Activated T-cell treated with anti-CD3 and anti-CD28 coated beads, Interleukin-2, amount 50 U/mL, for 72 hours (primary cell): ENCODE data around the gene KLK6. TPM values are rescaled to one million over a fixed set of nuclear protein-coding genes. Genes with fewer than 3 reads are reported as not detected.
"Not testable (repeated sequence)": the region's sequence is repeated elsewhere in the genome, so short reads cannot be mapped to it uniquely, and the experiment has no call there.

Experiments
- ATAC-seq, 2 donors: fragments of 150-1000 bp; cut with Tn5 transposase; replicated peaks in 1 of 2; 2 replicates each; pipeline ENCODE4 v1.10.0; 2021; ENCODE audit warnings: moderate library complexity in 2 of 2, mild to moderate bottlenecking in 1 of 2
- DNase-seq, 2 donors: peaks; one replicate each; pipeline ENCODE4 v3.0.0; 2021 to 2022; ENCODE audit warnings: mixed read lengths in 1 of 2
- H3K27ac Mint-ChIP-seq: one replicate; pipeline ENCODE4 v1.8.0; 2022; ENCODE audit warnings: mild to moderate bottlenecking, moderate library complexity, mixed read lengths
- H3K27me3 Mint-ChIP-seq: one replicate; pipeline ENCODE4 v1.8.0; 2022; ENCODE audit warnings: low read depth, mixed read lengths
- H3K36me3 Mint-ChIP-seq, 2 donors: one replicate each; pipeline ENCODE4 v1.8.0; 2022; ENCODE audit warnings: mixed read lengths in 2 of 2, mild to moderate bottlenecking in 1 of 2; ENCODE audit not compliant: insufficient read depth in 2 of 2
- H3K4me1 Mint-ChIP-seq: one replicate; pipeline ENCODE4 v1.8.0; 2022; ENCODE audit warnings: low read depth, mixed read lengths
- H3K4me3 Mint-ChIP-seq, 2 donors: one replicate each; pipeline ENCODE4 v1.8.0; 2022; ENCODE audit warnings: mild to moderate bottlenecking in 2 of 2, mixed read lengths in 2 of 2, moderate library complexity in 2 of 2
- H3K9me3 Mint-ChIP-seq, 2 donors: one replicate each; pipeline ENCODE4 v1.8.0; 2022; ENCODE audit warnings: mixed read lengths in 2 of 2
- total RNA-seq, 2 donors: library from RNA; stranded (reverse); gene quantifications; one replicate each; pipeline ENCODE4 v1.2.3, GENCODE V29; 2022

KLK6 gene
- total RNA-seq, 2 donors from 2014 or later: not detected

GRCh38 chr19:50980208-50980607 is 10.8 kb upstream of the KLK6 start:
- no peaks in the 10 kb centered on the region for H3K4me1 Mint-ChIP-seq

GRCh38 chr19:50979758-50980157 is 10.4 kb upstream of the KLK6 start:
- Mint-ChIP-seq H3K4me3 (no peak overlapping the region), H3K27me3 (peaks cover 70% of the 10 kb centered on the region)

More at GRCh38 chr19:50980208-50980607, 10.8 kb upstream of the KLK6 start:
- Mint-ChIP-seq H3K36me3 (no peaks in the 10 kb centered on the region), H3K4me3 (no peak overlapping the region), H3K27me3 (peaks cover 75% of the 10 kb centered on the region), H3K9me3 (no peaks in the 10 kb centered on the region), H3K27ac (no peak overlapping the region)
- DNase-seq: no peak
- ATAC-seq: no peak

GRCh38 chr19:50978772-50979390 is 9.5 kb upstream of the KLK6 start:
- no peak overlapping the region for H3K4me3 Mint-ChIP-seq
- H3K9me3 Mint-ChIP-seq: no peaks in the 10 kb centered on the region
- ATAC-seq (no peak), DNase-seq (no peak)
- H3K4me1 Mint-ChIP-seq: no peaks in the 10 kb centered on the region
- no peak overlapping the region for H3K27ac Mint-ChIP-seq
- H3K27me3 Mint-ChIP-seq: peaks cover 62% of the 10 kb centered on the region
- no peaks in the 10 kb centered on the region for H3K36me3 Mint-ChIP-seq

More at GRCh38 chr19:50979758-50980157, 10.4 kb upstream of the KLK6 start:
- Mint-ChIP-seq H3K27ac (no peak overlapping the region), H3K9me3 (no peaks in the 10 kb centered on the region), H3K36me3 (no peaks in the 10 kb centered on the region), H3K4me1 (no peaks in the 10 kb centered on the region)
- DNase-seq: no peak
- no peak for ATAC-seq

GRCh38 chr19:50977626-50978025 is 8.2 kb upstream of the KLK6 start:
- no peak for DNase-seq
- Mint-ChIP-seq H3K27me3 (peaks cover 61% of the 10 kb centered on the region), H3K9me3 (no peaks in the 10 kb centered on the region), H3K36me3 (no peaks in the 10 kb centered on the region), H3K4me3 (no peak overlapping the region), H3K27ac (no peak overlapping the region), H3K4me1 (no peaks in the 10 kb centered on the region)
- no peak for ATAC-seq

- Mint-ChIP-seq H3K36me3 (no peaks in the 10 kb centered on the region), H3K9me3 (no peaks in the 10 kb centered on the region), H3K27ac (no peak overlapping the region), H3K27me3 (peaks cover 49% of the 10 kb centered on the region), H3K4me3 (no peak overlapping the region), H3K4me1 (no peaks in the 10 kb centered on the region)
- ATAC-seq (no peak), DNase-seq (no peak)
Measured at GRCh38 chr19:50975766-50976165, 6.4 kb upstream of the KLK6 start.

- no peak for DNase-seq
- Mint-ChIP-seq H3K36me3 (no peaks in the 10 kb centered on the region), H3K9me3 (no peaks in the 10 kb centered on the region), H3K27ac (no peak overlapping the region), H3K4me3 (no peak overlapping the region), H3K27me3 (peaks cover 53% of the 10 kb centered on the region), H3K4me1 (no peaks in the 10 kb centered on the region)
- no peak for ATAC-seq
Measured at GRCh38 chr19:50974702-50975556, 5.5 kb upstream of the KLK6 start.

- DNase-seq (no peak), ATAC-seq (no peak)
- Mint-ChIP-seq H3K4me1 (no peaks in the 10 kb centered on the region), H3K36me3 (no peaks in the 10 kb centered on the region), H3K27ac (no peak overlapping the region), H3K4me3 (no peak overlapping the region), H3K27me3 (peaks cover 50% of the 10 kb centered on the region), H3K9me3 (no peaks in the 10 kb centered on the region)
Measured at GRCh38 chr19:50972795-50973376, 3.5 kb upstream of the KLK6 start.

- not testable (repeated sequence) for DNase-seq, H3K4me3 Mint-ChIP-seq, H3K36me3 Mint-ChIP-seq, H3K4me1 Mint-ChIP-seq, H3K9me3 Mint-ChIP-seq, H3K27ac Mint-ChIP-seq, ATAC-seq
- peaks cover 37% of the 10 kb centered on the region for H3K27me3 Mint-ChIP-seq
Measured at GRCh38 chr19:50969810-50970209, 419 bp upstream of the KLK6 start.

GRCh38 chr19:50968716-50969412 is 527 bp downstream of the KLK6 start:
- Mint-ChIP-seq H3K9me3 (peaks cover 0 to 2% of the 10 kb centered on the region in 2 donors), H3K27me3 (peaks cover 41% of the 10 kb centered on the region), H3K4me1 (no peaks in the 10 kb centered on the region), H3K36me3 (no peaks in the 10 kb centered on the region), H3K27ac (no peak overlapping the region), H3K4me3 (no peak overlapping the region)
- ATAC-seq: no peak
- no peak for DNase-seq

- ATAC-seq (no peak), DNase-seq (no peak)
- H3K36me3 Mint-ChIP-seq: no peaks in the 10 kb centered on the region
- H3K4me3 Mint-ChIP-seq: no peak overlapping the region
- H3K4me1 Mint-ChIP-seq: no peaks in the 10 kb centered on the region
- peaks cover 0 to 4% of the 10 kb centered on the region in 2 donors for H3K9me3 Mint-ChIP-seq
- no peak overlapping the region for H3K27ac Mint-ChIP-seq
- peaks cover 44% of the 10 kb centered on the region for H3K27me3 Mint-ChIP-seq
Measured at GRCh38 chr19:50967929-50968715, 1.3 kb downstream of the KLK6 start.

- DNase-seq: no peak
- Mint-ChIP-seq H3K27me3 (peaks cover 27% of the 10 kb centered on the region), H3K27ac (no peak overlapping the region), H3K4me3 (no peak overlapping the region), H3K9me3 (peaks cover 13 to 18% of the 10 kb centered on the region in 2 donors), H3K4me1 (no peaks in the 10 kb centered on the region), H3K36me3 (peaks cover 0 to 2% of the 10 kb centered on the region in 2 donors)
- ATAC-seq: no peak
Measured at GRCh38 chr19:50964266-50964665, 5.1 kb downstream of the KLK6 start.

GRCh38 chr19:50963381-50963780 is 6.0 kb downstream of the KLK6 start:
- Mint-ChIP-seq H3K4me3 (no peak overlapping the region), H3K36me3 (peaks cover 0 to 3% of the 10 kb centered on the region in 2 donors), H3K4me1 (no peaks in the 10 kb centered on the region), H3K9me3 (peaks cover 13 to 19% of the 10 kb centered on the region in 2 donors), H3K27ac (no peak overlapping the region), H3K27me3 (peaks cover 36% of the 10 kb centered on the region)
- ATAC-seq: no peak
- DNase-seq: no peak
